GM21825 (cell line): ENCODE data around the gene ORAI1.
"Not testable (repeated sequence)": the region's sequence is repeated elsewhere in the genome, so short reads cannot be mapped to it uniquely, and the experiment has no call there.

ENCODE experiments used
- ATAC-seq: cut with Tn5 transposase; IDR thresholded peaks from one replicate; pipeline ENCODE4 v1.9.1; 2021; ENCODE audit warnings: mild to moderate bottlenecking, moderate library complexity; ENCODE audit not compliant: unreplicated experiment

ORAI1 gene

GRCh38 chr12:121648458-121649028 is 22.2 kb downstream of the ORAI1 start:
- no peak for ATAC-seq

DNA sequence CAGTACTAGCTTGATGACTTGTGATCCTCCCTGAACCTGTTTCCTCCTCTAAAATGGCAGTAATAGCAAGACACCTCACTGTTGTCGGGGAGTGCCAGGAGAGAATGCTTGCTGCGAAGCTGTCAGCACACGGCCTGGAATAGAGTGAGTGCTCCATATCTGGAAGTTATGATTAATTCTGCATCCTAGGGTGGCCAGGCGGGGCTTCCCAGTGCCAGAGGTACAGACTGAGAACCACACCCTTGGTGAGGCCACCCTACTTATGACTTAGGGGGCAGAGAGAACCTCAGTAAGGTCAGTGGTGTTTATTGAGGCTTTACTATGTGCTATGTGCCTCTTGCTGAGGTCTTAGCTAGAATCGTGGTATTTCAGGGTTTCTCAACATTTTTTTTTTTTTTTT is 23.0 kb downstream of the ORAI1 start:
- ATAC-seq: no peak

GRCh38 chr12:121649819-121650353 is 23.6 kb downstream of the ORAI1 start:
- no peak for ATAC-seq

- ATAC-seq: no peak
These were observed 25.0 kb downstream of the ORAI1 start for GRCh38 chr12:121651320-121651719.

DNA sequence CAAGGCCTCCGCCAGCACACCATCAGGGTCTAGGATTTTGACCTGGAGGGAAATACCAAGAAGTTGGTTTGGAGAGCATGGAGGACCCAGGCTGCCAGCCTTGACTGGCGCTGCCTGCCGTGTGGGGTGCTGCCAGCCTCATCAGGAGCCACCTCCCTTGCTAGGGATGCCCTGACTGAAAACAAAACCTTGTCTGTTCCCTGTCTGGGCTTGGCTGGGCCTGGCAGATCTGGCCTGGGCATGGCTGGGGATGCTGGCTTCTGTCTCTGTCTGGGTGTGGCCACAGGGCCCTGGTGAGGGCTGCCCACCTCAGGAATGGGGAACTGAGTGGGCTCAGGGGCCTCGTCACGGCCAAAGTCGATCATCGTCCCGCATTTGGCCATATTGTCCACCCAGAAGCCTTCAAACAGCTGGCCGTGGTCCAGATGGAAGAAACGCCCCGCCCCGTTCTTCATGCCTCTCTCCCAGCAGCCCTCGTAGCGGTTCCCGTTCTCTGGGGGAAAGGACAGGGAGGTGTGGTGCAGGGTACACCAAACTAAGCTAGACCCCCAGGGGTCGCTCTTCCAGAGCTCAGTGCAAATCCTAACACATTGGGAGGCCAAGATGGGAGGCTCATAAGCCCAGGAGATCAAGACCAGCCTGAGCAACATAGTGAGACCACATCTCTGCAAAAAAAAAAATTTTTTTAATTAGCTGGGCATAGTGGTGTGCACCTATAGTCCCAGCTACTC is 26.6 kb downstream of the ORAI1 start:
- no peak for ATAC-seq

- ATAC-seq: no peak
These were observed 27.7 kb downstream of the ORAI1 start for GRCh38 chr12:121653999-121654398.

DNA sequence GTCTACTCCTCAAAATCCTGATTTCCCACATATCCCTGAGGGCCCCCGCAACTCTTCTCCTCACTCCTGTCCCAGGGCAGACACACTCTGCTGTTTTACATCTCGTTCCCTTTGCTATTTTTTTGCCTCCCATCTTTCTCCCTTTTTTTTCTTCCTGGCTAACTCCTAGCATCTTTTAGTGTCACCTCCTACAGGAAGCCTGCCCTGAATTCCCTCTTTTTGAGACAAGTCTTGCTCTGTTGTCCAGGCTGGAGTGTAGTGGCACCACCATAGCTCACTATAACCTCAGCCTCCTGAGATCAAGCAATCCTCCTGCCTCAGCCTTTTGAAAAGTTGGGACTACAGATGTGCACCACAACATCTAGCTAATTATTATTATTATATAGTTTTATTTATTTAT is 29.8 kb downstream of the ORAI1 start:
- no peak for ATAC-seq

DNA sequence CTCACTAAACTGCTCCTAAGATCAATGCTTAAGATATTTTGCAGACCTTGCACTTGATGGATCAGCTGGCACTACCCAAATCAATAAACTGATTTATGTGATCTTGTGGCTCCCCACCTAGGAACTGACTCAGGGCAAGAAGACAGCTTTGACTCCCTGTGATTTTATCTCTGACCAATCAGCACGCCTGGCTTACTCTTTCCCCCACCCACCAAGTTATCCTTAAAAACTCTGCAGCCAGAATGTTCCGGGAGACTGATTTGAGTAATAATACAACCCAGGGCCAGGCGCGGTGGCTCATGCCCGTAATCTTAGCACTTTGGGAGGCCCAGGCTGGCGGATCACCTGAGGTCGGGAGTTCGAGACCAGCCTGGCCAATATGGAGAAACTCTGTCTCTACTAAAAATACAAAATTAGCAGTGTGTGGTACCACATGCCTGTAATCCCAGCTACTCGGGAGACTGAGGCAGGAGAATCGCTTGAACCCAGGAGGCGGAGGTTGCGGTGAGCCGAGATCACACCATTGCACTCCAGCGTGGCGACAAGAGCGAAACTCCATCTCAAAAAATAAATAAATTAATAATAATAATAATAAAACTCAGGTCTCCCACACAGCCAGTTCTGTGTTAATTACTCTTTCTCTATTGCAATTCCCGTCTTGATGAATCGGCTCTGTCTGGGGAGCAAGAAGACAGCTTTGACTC is 31.1 kb downstream of the ORAI1 start:
- ATAC-seq: no peak

- not testable (repeated sequence) for ATAC-seq
These were observed 35.2 kb downstream of the ORAI1 start for GRCh38 chr12:121661353-121662105.

GRCh38 chr12:121663610-121663929 is 37.2 kb downstream of the ORAI1 start:
- no peak for ATAC-seq

DNA sequence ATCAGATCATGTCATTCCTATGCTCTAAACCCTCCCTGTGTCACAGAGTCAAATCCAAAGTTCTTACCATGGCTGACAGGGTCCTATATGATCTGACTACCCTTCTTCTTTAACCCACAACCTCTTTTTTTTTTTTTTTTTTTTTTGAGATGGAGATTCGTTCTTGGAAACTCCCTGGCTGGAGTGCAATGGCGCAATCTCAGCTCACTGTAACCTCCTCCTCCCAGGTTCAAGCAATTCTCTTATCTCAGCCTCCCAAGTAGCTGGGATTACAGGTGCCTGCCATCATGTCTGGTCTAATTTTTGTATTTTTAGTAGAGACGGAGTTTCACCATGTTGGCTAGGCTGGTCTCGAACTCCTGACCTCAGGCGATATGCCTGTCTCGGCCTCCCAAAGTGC is 40.5 kb downstream of the ORAI1 start:
- not testable (repeated sequence) for ATAC-seq

DNA sequence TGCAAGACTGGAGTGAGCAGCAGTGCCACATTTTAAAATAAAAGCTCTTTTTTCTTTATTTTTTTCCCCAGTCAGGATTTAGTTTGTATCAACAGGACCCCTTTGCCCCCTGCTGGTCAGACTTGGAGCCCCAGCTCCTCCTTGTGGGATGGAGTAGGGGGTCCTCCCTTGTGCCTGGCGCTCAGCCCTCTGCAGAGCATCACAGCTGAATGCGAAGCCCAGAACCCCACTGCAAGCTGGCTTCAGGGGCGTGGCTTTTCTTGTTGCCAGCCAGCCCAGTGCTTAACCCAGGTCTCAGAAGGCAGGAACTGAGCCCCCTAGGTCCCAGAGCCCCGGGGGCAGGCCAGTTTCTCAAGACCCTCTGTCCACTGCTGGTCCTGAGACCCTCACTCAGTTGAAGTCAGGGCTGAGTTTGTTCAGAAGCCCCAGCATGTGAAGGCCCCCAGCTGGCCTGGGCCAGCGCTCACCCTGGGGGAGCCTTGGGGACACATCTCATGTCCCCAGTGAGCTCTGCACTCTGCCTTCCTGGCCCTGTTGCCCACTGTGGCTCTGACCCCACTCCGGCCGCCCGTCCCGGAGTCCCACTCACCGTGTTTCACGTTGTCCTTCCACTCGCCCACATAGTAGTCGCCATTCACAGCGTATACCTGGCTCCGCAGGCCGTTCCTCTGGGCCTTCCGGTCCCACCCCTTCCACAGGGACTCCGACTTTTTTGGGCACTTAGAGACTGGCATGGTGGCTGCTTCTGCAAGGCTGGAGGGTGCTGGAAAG is 42.6 kb downstream of the ORAI1 start:
- ATAC-seq: no peak

DNA sequence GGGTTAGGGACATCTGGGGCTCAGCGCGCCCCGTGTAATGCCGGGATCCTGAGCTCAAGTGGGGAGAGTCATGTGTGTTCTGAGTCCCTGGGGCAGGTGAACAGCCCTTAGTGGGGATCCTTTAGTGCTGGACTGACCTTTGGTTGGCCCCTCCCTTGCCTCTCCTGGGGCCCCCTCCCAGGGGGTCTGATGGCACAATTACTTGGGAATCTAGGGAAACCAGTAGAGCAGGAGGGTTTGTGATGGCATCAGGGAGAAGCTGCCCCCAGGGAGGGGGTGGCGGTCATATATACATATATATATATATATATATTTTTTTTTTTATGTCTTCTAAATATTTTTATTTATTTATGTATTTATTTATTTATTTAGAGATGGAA is 43.2 kb downstream of the ORAI1 start, which contains the start of gene MORN3:
Gene MORN3 (minus strand): TSS at position 134 of the 380 bp plus-strand sequence. CDS start 171 bp downstream, outside the sequence.
- ATAC-seq: no peak

GRCh38 chr12:121673013-121673511 is 46.7 kb downstream of the ORAI1 start:
- ATAC-seq: no peak

GRCh38 chr12:121676190-121676589 is 49.9 kb downstream of the ORAI1 start:
- ATAC-seq: no peak

DNA sequence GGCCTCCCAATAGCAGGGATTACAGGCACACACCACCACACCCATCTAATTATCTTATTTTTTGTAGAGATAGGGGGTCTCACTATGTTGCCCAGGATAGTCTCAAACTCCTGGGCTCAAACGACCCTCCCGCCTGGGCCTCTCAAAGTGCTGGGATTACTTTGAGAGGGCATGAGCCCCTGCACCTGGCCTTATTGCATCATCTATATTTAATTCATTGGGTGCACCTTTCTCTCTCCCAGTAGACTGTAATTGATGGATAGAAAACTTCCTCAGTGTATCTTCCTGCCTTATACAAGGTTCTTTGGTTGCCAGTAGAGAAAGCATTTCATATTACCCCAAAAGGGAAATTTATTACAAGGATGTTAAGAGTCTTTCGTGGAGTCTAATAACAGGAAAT is 52.0 kb downstream of the ORAI1 start:
- ATAC-seq: no peak

- no peak for ATAC-seq
These were observed 52.5 kb downstream of the ORAI1 start for GRCh38 chr12:121678716-121679300.

GRCh38 chr12:121679661-121680197 is 53.4 kb downstream of the ORAI1 start:
- ATAC-seq: not testable (repeated sequence)

DNA sequence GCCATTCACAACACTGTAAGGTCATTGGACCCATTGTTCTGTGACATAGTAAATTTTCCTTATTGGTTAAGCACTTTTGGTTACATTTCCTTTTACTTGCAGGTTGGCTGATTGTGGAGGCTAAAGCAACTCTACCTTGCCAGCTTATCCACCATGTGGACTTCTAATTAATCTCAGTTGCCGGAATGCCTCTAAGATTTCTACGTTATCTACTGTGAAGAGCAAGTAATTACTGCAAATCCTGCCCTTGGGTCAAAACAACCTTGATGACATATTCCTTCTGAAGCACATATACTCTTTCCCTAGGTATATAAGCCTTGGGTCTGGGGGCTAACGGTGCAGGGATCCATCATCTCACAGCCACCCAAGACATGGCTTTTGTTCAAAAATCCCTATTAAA is 62.6 kb downstream of the ORAI1 start:
- ATAC-seq: no peak

GRCh38 chr12:121689430-121689829 is 63.1 kb downstream of the ORAI1 start:
- no peak for ATAC-seq
